ENCODE measurements around the gene DGKI.

GRCh38 chr7:137813541-137813940, 33.2 kb downstream of the DGKI start:
- no peak for TF ChIP-seq CTCF (IDR thresholded peaks at IDR 0.05; ENCODE audit: insufficient read depth, low read length, poor library complexity, severe bottlenecking)
- TF ChIP-seq EZH2phosphoT487 (conservative IDR thresholded peaks at IDR 0.05; ENCODE audit: low read length): no peak
